GM21786 (cell line): Measurements from ENCODE around the gene GRWD1.

ENCODE experiments used
- ATAC-seq: cut with Tn5 transposase; IDR thresholded peaks from one replicate; pipeline ENCODE4 v1.9.1; 2021; ENCODE audit not compliant: unreplicated experiment

Gene GRWD1

DNA sequence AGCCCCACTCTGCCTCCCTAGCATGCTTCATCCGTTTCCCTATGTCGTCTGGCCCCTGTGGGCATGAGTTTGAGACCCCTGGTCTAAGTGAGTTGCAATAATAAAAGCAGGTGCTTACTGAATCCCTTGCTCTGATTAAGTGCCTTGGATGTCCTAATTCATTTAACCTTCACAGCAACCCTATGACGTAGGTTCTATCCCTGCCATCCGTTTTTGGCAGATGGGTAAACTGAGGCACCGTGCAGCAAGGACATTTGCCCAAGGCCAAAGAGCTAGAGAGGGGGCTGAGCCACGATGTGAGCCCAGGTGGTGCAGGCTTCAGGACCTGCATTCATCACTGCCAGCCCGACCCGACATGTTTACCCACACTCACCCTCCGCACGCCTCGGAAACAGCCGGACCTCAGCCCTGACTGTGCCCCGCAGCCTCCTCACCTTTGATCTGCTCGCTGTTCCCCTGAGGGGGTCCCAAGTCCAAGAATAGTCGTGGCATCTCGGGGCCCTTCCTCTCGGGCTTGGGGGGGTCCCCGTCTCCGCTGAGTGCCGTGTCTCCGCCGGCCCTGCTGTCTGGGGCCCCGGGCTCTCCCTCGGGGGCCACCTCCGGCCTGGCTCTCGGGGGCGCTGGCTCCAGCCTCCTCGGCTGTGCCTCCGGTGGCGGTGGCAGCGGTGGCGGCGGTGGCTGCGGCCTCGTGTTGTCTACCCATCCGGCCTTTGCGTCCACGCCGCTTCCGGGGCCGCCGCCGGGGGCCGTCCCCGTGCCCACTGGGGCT, 51.4 kb downstream of the GRWD1 start:
- no peak for ATAC-seq

DNA sequence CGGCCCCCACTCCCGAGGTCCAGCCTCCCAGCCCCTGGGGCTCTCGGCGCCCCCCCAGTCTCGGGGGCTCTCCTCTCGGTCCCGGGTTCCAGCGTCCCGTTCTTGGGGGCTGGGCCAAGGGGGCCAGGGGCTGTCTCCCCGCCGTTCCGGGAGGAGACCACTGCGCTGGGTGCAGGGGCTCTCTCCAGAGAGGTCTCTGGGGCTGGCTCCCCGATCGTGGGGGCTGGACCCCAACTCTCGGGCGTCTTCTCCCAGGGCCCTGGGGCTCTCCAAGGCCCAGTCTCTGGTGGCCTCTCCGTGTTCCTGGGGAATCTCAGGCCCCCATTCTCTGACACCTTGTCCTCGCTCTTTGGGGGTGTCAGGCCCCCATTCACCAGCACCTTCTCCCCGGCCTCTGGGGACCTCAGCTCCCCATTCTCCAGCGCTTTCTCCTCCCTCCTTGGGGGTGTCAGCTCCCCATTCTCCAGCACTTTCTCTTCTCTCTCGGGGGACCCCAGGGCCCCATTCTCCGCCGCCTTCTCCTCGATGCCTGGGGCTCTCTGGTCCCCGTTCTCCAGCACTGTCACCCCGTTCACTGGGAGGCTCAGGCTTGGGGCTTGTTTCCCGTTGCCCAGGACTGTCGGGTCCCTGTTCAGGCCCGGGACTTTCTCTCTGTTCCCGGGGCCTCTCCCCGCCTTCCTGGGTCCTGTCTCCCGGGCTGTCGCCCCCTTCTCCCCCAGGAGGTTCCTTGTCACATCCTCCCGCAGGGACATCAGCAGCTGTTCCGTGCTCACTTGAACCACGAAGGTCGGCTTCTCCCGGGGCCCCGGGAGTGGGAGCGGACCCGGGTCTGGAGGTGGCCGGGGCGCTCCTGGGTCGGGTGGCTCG, 52.2 kb downstream of the GRWD1 start:
- ATAC-seq = no peak

DNA sequence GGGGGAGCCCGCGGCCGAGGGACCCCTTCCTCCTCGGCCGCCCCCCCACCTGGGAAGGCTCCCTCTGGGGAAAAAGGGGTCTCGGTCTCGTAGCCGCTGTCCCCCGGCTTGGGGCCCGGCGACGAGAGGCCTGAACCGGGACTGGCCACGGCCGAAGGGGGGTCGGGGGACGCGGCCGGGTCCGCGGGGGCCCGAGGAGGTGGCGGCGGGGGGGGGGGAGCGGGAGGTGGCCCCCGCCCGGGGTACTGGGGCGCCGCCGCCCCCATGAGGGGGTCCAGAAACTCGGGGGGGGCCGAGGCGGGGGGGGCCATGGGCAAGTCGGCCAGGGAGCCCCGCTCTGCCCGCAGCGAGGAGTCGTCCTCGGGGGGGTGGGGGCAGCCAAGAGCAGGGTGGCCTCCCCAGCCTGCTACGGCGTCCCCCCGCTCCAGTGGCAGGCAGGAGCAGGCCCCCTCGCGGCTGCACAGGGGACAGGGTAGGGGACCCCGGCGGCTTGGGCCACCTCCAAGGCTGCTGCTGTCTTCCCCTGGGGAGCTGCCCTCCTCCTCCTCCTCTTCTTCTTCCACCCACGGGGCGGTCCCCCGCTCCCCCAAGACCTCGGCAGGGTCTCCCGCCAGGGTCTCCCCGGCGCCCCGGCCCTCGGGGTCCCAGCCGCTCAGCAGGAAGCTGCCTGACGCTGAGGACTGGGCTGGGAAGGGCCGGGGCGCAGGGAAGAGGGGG, 53.0 kb downstream of the GRWD1 start:
- ATAC-seq = no peak

DNA sequence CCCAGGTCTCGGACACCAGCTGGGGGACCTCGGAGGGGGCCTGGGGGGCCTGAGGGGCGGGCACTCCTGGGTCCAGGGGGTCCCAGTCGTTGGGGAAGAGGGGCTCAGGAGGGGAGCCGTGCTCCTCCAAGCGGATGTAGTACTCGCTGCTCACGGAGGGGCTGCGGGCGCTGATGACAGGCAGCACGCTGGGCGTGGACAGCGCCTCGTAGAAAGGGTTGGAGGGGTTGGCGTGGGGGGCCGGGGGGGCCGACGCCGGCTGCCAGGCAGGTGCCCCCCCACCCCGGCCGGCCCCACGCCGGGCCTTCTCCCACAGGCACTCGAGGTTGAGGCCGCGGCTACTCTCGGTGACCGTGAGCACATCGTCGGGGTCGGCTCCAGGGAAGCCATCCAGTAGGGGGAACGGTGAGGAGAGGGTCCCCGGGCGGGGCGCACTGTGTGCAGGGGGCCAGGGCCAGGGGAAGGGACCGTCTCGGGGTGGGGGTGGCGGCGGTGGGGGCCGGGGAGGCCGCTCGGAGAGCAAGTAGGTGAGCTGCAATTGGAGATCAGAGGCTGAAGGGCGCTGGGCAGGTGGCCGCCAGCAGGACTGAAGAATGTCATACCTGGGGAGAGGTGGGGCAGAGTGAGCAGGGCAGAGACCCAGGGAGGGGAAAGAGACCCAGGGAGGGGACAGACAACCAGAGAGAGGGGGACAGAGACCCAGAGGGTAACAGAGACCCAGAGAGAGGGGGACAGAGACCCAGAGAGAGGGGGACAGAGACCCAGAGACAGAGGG, 53.7 kb downstream of the GRWD1 start:
- no peak for ATAC-seq

DNA sequence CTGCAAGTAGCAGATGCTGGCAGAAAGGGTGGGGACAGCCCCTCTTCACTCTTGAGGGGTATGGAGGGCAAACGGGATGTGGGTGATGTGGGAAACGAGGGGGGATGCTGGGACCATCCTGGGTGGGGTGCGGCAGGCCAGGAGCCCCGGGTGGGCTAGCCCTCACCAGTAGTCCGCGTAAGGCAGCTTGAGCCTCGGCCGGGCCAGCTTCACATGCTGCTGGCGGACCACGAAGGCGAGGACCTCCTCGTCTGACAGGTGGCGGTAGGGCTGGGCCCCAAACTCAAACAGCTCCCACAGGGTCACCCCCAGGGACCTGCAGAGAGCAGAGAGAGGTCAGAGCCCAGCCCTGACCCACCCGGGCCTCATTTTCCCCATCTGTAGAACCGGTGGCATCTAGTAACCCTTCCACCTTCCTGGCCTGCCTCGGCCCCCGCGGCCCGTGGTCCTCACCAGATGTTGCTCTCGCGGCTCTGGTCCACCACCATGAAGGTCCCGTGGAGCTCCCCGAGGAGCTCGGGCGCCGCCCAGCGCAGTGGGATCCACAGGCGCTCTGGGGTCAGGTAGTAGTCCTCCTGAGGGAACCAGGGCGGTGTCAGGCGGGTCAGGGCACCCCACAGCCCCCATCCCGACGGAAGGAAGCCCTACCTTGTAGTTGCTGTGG, 55.2 kb downstream of the GRWD1 start:
- no peak for ATAC-seq

DNA sequence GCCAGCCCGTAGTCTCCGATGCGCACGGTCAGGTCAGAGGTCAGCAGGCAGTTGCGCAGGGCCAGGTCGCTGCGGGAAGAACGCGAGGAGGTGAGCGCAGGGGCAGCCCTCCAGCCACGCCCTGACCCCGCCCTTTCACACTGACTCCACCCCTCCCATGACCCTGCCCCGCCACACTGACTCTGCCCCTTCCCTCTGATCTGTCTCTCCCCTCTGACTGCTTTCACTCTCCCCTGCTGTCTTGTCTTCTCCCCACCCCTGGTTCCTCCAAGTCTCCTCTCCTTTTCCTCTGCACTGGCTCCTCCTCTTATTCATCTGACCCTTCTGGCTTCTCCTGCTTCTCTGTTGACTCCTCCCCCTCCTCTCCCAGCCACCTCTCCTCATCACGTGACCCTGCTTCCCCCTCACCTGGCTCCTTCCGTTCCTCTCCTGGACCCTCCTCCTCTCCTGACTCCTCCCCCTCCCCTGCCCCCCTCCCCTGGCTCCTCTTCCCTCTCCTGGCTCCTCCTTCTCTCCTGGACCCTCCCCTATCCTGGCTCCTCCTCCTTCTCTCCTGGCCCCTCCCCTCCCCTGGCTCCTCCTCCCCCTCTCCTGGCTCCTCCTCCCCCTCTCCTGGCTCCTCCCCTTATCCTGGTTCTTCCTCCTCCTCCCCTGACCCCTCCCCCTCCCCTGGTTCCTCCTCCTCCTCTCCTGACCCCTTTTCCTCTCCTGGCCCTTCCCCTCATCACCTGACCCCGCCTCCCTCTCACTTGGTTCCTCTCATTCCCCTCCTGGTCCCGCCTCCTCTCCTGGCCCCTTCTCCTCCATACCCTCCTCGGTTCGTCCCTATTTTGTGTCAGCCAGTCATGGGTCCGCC, 55.9 kb downstream of the GRWD1 start:
- ATAC-seq = no peak

DNA sequence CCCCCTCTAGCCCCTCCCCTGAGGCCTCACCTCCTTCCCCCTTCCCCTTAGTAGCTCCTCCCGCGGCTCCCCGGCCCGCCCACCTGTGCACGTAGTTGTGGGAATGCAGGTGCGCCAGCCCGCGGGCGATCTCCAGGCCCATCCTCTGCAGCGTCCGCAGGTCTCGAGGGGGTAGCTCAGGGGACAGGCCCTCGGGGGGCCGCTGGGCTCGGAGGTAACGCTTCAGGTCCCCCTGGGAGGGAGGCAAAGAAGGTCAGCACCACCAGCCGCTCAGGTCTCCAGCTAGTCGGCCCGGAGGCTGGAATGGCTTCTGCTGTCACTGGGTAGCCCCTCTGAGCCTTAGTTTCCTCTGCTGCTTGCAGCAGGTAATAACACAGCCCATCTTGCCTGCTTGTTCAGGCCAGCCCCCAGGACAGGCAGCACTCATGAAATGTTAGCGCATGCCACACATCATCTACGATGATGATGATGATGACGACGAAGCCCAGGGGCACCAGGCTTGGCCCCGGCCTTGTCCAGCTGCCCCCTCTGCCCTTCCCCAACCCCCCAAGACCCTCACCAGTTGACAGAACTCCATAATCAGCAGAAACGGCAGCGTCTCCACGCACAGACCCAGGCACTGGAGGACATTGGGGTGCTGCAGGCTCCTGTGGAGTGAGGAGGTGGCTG, 56.7 kb downstream of the GRWD1 start:
- ATAC-seq = no peak

DNA sequence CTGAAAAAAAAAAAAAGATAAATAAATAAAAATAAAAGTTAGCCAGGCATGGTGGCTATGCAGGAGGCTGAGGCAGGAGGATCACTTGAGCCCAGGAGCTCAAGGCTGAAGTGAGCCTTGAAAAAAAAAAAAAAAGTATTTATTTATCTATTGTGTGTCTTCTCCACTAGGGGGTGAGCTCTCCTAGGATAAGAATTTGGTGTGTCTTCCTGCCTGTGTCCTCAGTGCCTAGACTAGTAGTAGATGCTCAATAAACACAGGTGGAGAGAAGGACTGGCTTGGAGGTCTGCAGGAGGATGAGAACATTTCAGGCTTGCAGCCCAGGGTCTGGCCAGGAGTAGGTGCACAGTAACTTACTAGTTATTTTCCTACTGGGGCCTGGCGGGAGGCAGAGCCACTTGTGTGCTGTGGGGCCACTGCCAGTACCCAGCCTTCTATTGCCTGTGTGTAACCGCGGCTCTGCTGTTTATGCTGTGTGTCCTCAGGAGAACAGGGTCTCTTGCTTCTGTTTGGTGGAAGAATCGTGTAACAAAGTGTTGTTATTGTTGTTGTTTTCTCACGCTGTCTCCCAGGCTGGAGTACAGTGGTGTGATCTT, 60.5 kb downstream of the GRWD1 start:
- no peak for ATAC-seq
